Fibroblast of the conjunctiva (primary cell): Measurements from ENCODE around the gene COL4A2.
A peak's percentile ranks its signal among the peaks of the same experiment; 100 is the strongest.

ENCODE experiments used
- DNase-seq: peaks from one replicate; pipeline ENCODE4 v3.0.0-alpha.2; 2010; ENCODE audit warnings: low read depth

COL4A2 gene

DNA sequence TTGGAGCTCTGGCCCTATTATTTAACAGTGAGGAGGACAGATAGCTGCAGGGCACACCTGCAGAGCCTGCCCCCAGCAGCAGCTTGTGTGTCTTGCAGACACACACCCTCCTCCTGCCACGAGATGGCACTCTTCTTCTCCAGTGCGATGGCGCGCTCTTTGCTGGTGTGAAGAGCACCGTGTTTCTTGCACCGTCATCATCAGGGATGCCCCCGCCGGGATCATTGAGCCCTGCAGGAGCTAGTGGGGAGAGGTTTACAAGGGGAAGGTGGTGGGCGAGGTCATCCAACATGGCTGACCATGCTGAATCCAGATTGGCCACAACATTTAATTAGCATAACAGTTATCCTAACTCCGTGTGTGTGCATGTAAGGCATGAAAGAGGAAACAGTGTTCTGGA, 148.9 kb downstream of the COL4A2 start:
- DNase-seq: peak; percentile 63

- no peak for DNase-seq
These were observed 149.5 kb downstream of the COL4A2 start for GRCh38 chr13:110456550-110456949.

GRCh38 chr13:110457361-110457760, 150.3 kb downstream of the COL4A2 start:
- no peak for DNase-seq

- no peak for DNase-seq
These were observed 150.9 kb downstream of the COL4A2 start for GRCh38 chr13:110458017-110458416.

DNA sequence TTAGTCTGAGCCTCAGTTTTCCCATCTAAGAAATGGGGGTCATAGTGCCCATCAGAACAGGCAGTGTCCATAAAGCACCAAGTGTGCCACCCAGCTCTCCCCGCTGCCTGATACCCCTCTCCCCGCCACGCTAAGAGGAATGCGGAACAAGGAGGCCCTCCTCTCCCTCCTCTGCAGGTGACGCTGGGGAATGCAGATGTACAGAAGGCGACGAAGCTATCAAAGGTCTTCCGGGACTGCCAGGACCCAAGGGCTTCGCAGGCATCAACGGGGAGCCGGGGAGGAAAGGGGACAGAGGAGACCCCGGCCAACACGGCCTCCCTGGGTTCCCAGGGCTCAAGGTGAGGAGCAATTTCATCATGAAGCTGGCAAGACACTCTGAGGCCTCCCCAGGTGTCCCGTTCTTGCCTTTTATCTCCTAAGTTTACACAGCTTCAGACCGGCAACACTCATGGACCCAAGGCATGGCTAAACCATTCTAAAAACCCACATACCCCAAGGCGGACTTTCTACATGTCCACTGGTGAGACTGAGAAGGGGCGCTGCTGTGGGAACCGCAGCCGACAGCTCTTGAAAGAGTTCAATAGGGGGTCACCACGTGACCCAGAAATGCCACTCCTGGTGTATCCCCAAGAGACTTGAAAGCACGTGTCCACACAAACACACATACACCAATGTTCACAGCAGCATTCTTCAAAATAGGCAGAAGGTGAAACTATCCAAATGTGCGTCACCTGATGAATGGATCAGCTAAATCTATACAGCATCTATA, 151.7 kb downstream of the COL4A2 start:
- DNase-seq: no peak

GRCh38 chr13:110462091-110462490, 155.0 kb downstream of the COL4A2 start:
- no peak for DNase-seq

GRCh38 chr13:110463156-110463555, 156.1 kb downstream of the COL4A2 start:
- DNase-seq: no peak

- no peak for DNase-seq
These were observed 156.9 kb downstream of the COL4A2 start for GRCh38 chr13:110463871-110464510.

DNA sequence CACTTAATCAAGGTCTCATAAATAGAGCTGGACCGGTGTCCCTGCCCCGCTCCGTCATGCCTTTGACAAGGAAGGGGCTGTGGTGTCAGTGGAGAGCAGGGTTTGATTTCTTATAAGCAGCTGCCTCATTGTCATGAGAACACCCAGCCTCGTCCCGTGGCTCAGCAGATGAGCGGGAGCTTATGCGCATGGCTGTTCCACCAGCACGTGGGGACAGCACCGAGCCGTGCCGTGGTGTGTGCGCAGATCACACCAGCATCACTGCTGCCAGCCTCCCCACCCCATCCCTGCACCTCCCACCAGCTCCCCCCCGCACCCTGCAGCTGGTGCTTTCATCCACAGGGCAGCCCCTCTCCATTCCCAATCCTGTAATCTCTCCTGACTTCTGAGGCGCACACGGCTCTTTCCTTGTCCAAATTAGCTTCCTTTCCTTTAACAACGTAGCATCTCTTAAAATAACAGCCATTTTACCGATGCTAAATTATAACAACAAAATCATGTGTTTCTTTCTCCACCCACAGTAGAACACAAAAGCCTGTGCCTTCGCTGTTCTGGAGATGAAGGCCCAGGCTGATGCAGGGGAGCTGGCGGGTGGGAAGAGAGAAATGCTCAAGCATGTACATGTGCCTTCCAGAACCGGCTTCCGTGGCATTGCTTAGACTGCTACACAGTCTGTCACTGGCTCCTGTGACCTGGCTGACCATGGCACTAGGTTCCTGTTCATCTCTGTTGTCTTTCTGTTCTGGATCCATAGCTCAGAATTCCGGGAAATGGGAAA, 157.7 kb downstream of the COL4A2 start:
- no peak for DNase-seq

GRCh38 chr13:110465696-110466095, 158.6 kb downstream of the COL4A2 start:
- no peak for DNase-seq

DNA sequence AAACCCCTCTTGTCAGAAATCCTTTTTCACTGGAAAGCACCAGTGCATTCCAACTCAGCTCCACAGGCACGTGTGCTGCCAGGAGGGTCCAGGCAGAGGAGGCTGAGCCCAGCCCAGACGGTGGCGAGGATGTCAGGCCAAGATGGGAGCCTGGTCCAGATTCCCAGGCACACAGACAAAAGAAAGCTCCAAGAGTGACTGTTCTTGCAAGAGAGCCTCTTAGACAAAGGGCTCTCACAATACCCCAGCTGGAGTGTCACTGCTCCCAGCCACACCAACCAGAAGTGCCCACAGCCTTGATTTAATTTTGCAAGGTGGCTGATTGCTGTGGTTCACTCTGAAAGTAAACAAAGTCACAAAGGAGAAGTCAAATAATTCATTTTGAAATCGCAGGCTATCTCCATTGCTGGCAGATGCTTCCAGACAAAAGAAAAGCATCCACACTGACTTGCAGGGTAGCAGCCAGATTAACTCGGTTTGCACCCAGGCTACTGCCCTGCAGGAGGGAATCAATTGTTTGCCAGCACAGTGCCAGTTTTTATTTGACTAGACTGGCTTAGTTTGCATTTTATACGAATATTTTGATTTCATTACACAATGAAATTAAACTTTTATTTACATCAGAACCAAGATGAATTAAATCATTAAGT, 159.3 kb downstream of the COL4A2 start:
- DNase-seq: no peak

DNA sequence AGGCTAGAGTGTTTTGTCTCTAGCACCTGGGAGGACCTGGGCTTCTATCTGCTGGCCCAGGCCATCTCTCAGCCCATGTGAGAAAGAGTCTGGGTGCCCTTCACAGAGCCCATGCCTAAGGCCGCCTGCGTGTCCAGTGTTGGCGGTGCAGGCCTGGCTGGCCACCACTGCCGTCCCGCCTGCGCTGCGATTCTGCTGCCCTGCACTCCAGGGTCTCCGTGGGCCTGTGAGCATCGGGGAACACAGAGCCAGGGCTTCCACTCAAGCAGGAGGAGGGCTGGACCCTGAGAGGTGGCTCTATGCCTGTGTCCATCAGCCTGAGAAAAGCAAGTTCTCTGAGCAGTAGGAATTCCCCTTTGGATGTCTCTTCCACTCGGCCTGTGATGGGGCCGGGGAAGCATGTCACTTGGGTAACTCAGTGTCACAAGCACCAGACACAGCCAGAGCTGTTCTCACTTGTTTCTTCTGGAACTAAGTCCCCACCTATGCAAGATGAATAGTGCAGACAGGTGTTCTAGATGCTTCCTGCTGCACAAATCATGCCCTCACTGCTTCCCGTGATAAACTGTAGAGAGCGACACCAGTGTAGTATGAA, 160.5 kb downstream of the COL4A2 start:
- DNase-seq: no peak

DNA sequence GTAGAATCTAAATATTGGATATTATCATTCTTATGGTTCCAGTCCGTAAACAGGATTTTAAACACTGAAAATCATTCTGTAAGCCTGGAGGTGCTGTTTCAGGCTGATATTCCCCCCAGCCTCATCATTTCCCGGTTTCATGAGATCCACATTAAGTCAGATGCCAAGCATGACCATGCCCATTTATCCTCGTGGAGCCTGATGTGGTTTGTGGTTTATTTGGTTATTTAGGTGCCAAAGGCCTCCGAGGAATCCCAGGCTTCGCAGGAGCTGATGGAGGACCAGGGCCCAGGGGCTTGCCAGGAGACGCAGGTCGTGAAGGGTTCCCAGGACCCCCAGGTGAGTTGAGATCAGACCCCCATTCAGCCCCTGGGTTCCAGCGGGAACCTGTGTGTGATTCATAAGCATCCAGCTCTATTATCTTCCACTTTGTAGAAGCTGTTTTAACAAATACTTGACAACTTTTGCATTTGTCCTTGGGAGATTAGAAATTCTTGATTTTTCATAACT, 162.0 kb downstream of the COL4A2 start:
- DNase-seq: no peak

DNA sequence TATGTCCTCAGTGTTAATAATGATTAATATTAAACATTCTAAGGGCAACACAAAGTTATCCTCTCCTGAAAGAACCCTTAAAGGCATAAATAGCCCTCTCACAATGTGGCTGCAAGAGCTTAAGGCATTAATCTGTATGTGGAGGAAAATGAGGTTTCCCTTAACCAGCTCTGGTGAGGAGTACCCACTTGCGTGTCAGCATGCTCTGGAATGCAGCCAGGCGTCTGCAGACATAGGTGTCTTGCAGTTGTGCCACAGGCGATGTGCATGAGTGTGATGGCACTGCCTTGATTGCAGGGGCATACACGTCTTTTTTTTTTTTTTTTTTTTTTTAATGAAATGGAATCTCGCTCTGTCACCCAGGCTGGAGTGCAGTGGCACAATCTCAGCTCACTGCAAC, 162.5 kb downstream of the COL4A2 start:
- DNase-seq: no peak

DNA sequence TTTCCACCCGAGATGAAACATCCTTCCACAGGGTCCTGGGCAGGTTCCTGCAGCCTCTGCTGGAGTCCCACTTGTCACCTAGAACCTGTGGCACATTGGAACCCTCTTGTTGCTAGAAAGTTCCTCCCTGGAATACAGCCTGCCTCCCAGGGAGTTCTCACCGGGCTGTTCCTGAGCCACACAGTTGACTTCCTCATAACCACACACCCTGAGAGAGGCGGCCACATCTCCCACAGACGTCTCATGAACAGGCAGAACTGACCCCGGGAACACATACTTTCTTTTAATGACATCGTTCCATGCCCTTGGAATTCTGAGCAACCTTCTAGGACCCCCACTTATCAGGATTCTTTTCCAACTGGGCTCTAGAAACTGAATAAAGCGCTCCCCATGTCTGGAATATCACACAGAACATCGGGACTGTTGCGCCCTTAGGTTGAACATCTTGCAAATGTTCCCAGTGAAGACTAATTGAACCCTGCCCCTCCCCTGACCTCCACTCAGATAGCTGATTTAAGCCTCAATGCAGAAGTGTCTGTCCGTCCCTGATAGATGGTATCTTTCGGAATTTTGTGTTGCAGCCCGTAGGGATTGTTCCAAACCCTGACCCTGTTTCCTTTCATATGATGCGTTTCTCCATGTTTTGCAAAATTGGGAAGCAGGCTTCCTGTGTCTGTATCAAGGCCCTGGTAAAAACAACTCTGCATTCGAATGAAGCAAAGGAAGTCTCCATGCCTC, 163.4 kb downstream of the COL4A2 start:
- no peak for DNase-seq

DNA sequence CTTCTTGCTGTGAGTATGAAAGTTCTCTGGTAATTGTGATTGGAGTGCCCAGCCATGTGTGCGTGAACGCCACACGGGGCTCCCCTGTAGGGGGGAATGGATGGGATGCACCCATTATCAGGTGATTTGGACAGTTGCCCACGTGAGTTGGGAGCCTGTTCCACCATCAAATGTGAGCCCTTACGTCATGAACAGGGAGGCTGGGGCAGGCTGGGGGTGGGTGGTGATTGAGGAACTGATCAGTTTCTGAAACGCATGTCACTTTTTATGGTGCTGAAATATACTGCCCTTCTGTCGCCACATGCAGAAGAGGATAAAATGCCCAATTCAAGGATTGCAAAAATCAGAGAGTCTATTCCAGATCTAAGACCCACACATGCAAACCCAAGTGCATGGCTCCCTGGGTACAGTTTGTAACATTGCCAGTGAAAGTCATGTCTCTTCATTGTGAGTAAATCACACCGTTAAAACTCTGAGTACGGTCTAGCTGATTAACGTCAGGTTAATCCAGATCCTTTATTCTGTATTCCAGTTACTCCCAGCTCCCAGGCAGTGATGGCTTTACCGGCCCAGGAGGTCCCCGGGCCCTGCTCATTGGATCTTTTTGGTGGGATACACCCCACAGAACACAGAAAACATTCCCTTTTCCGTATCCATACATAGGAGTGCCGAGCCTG, 164.2 kb downstream of the COL4A2 start:
- no peak for DNase-seq

DNA sequence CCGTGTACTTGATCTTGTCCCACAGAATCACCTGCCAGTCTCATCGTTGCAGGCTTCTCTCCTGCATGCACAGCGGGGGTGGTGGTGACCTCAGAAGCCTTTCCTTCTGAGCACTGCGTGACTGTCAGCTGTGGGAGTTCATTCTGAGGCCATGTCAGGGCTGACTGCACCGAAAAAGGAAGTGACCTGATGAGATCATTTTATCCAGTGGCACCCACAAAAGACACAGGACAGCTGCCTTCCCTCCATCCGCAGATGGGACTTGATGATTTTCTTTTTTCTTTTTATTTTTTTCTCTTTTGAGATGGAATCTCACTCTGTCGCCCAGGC, 164.7 kb downstream of the COL4A2 start:
- no peak for DNase-seq

DNA sequence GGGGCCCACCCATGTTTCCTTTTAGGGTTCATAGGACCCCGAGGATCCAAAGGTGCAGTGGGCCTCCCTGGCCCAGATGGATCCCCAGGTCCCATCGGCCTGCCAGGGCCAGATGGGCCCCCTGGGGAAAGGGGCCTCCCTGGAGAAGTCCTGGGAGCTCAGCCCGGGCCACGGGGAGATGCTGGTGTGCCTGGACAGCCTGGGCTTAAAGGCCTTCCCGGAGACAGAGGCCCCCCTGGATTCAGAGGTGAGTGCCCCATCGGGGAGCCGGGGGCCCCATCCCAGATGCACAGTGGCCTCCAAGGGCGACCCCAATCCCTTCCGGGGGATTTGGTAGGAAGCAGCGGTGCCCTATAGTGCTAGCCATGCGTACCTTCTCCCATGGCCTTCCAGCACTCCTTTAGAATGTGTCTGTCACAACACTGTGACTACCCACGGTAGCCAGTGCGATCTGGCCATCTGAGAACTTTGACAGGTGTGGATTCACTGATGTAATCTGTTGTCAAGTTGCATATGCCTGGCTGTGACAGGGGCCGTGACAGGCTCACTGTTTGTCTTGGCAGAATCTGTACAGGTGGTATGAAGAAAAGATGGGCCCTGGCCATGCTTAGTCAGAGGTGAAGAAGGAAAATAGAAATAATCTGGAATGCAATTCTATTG, 165.9 kb downstream of the COL4A2 start:
- DNase-seq: no peak

GRCh38 chr13:110474713-110475112, 167.6 kb downstream of the COL4A2 start:
- DNase-seq: no peak

- no peak for DNase-seq
These were observed 168.0 kb downstream of the COL4A2 start for GRCh38 chr13:110475117-110475516.
